NCI-H146 treated with DMSO at 0.1 percent for 48 hours (cell line): ENCODE measurements around the gene PAPPA2.

Experiments used
- DNase-seq: peaks from one replicate; lab custom pipeline; 2025; ENCODE audit not compliant: unreplicated experiment; lab: John Stamatoyannopoulos, UW

Gene PAPPA2

DNA sequence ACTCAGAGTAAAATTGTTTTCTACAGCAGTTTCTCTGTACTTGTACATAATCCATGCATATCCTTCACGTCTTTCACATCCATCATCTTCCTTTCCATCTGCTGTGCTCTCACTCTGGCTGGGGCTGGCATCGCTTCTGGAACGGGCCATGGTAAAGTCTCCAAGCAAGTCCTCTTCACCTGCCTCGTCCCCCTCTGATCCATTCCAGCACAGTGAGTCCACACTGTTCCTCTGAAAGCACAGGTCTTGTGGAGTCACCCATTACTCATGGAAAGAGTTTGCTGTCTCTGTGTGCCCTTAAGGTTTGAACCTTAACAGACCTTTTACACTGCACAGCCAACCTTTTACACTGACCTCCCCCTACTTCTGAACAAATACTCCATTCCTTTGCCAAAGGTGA is 387.9 kb downstream of the PAPPA2 start:
- no peak for DNase-seq

DNA sequence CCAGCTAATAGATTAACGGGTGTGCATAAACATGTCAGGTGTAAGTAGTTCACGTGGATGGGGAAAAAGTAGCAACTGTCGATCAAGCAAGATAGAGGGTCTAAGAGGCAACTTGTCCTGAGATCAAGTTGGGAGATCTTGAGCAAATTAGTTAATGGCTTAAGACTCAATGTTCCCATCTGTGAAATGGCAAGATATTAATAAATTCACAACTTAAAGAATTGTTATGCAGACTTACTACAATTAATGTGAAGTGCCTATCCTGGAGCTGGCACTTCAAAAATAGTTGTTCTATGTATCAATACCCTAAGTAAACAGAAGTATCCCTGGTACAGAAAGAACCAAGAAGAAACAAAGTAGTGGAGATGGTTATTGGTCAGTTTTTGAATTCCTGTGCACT is 389.1 kb downstream of the PAPPA2 start:
- no peak for DNase-seq

DNA sequence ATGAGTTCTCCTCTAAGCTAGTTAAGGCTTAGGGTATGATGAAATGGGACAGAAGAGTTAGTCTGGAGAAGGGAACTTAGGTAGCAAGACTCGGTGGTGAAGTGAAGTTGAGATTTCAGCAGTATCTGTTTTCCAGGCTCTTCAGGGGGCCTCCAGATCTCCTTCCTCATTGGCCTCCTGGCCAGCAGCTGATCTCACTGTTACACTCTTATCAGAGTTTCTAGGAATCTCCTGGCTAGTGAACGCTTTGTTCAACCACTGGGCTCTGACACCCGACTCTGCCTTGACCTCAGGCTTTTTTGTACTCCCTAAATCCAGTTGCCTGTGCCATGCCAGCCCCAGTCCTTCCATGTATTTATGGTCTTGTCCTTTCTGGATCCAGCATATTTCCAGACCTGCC is 390.5 kb downstream of the PAPPA2 start:
- DNase-seq: no peak

DNA sequence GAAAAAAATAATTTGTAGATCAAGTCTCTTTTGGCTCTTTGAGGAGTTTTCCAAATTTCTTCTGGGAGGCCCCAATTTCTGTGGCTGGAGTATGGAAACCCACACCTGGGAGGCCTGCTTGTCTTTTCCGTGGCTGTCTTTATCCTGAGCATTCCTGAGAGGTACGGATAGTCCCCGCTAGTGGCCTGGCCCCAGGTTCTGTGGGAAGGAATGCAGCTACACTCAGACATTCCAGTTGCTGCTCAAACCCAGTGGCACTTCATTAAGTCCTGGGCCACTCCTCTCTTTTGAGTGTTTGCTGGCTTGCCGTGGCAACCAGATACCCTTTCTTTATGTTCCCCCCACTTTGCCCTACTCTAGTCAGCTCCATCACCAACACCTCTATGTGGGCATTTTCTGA is 391.1 kb downstream of the PAPPA2 start:
- DNase-seq: no peak

DNA sequence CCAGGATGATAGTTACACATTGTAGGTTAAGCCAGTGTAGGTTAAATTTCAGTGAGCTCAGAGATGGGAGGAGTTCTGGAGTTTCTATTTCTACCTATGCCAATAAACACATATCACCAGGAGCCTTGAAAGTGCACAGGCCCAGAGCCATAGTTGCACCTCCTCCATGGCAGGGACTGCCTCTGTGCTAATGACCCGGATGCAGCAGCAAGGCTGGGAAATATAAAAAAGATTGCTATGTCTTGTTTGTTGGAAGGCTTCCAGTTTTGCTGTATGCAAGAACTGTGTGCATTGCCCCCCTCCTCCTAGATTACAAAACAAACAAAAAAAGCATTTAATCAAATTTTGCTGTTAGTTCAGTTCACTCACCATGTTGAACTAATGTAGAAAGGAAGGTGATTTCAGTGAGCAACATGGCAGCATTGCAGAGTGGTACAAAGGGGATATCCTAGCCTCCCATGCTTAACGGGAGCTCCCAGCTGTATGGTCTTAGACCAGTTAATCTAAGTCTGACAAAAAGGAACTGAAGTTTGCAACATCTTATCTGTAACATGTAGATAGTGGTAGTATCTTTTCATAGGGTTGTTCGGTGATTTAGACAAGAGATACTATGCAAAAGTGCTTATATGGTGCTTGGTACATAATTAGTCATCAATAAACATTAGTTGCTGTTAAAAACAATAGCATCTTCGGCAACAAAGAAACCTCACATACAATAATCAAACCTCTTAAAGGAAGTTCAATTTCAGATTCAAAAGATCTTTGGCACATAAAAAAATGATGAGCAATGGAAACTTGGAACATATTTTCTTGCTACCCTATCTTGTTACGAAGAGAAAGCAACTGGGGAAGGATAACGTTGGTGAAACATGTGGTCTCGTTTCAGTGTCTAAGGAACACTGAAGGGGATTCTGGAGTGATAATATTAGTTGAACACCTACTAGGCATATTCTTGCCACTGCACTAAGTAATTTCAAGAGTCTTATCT is 392.1 kb downstream of the PAPPA2 start:
- no peak for DNase-seq

DNA sequence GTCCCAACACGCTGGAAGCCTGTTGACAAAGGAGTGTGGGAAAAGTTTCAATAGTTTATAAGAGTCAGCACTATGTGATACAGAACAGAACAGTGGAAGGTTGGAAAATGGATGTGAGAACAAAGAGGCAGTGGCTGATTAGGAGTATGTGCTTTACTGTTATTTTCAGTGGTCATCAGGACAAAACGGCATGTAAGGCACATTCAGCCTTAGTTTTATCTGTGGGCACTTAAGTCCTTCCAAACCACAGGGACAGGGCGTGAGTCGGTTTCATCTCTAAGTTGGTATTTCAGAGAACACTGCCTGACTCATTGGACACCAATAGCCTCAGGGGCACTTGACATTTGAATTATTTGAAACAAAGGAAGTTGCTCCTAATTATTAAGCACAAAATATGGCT is 394.7 kb downstream of the PAPPA2 start:
- DNase-seq: no peak

DNA sequence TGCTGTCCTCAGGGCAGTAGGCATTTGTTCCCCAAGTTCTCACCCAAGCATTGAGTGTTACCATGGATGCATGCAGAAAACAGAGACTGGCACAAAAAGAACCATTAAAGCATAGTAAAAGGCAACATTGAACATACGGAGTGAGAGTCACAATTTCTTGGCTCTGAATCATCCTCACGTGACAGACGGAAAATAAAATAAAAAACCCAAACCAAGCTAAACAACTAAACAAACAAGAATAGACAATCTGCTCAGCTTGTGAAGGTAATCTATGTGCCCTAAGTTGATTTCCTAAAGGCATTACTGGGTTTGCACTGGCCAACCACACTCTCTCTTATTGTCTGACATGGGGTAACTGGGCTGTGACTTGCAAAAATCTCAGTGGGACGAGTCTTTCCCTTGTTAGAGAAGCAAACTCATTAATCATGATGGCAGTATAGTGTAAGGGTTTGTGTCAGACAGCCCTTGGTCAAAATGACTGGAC is 395.5 kb downstream of the PAPPA2 start:
- no peak for DNase-seq

DNA sequence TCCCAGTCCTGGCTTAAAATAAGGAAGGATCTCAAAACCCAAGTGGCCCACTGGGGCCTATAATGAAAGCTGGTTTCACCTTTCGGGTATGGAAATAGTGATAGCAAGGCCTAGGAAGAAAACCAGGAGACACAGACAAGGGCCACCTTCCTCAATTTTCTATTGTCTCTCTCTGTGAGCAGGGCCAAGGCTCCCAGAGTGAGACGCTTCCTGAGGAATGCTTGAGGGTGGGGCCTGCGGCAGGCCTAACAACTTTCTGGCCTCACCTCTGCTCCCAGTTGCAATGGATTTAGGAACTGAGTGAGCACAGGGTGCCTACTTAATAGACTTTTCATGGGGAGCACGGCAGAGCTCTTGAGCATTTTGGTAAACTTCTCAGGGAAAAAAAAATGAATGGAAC is 400.6 kb downstream of the PAPPA2 start:
- DNase-seq: no peak

DNA sequence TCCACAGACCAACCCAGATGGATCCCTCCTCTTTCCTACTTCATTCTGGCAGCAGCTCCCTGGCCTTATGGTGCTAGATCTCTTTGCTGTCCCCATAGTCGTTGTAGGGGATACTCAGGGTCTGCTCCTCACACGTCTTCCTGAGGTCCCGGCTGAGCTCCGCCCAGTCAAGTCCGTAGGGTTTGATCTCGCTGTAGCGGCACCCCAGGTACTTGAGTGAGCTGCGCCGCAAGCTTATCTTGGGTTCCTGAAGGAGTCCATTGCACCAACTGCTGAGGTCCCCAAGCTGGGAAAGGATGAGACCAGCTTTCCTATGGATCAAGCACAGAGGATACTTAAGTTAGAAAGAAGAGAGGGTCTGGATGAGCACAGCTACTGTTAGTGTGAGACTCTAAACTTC is 401.2 kb downstream of the PAPPA2 start:
- DNase-seq: no peak

DNA sequence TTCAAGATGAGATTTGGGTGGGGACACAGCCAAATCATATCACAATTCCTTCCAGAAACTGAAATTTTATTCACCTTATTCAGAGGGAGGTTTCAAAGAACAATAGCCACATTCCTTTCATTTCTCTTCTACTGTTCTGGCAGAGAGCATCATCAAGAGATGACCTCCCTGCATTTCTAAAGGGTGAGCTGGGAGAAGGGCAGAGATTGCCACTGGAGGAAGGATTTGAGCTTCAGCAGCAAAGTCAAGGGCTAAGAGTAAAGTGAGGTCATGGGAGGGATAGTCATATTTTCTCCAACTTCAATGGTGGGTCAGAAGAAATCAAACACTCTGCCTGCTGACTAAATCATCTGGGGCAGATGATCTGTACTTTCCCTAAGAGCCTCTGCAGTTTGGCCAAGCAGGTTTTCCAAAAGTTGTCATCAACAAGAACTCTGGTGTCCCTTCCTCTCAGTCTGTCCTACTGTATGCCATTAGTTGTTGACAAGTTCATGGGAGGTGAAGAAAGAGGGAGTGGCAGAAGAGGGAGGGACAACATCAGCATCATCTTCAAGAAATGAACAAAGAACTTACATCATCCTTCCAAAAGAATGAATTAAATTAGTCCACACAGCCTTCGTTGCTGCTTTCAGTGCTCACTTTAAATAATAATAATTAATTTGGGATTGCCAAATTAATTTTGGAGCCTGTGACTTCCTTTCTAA is 403.2 kb downstream of the PAPPA2 start:
- DNase-seq: no peak

DNA sequence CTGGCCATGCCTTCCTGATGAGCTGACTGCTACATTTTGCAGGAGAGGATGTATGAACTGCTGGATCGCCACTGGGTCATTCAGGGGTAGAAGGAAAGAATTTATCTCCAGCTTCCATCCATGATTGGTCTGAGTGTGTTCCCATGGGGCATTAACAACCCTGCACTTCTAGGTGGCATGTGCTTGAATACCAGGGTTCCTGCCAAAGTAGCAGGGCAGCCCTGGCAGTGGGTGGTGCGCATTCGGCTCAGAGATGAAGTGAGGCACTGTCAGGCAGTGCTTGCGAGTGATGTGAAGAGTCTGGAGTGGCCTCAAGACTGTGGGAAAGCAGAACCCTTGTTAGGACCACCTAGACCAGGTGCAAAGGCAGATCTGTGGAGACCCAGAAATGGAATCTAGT is 406.6 kb downstream of the PAPPA2 start:
- DNase-seq: no peak

DNA sequence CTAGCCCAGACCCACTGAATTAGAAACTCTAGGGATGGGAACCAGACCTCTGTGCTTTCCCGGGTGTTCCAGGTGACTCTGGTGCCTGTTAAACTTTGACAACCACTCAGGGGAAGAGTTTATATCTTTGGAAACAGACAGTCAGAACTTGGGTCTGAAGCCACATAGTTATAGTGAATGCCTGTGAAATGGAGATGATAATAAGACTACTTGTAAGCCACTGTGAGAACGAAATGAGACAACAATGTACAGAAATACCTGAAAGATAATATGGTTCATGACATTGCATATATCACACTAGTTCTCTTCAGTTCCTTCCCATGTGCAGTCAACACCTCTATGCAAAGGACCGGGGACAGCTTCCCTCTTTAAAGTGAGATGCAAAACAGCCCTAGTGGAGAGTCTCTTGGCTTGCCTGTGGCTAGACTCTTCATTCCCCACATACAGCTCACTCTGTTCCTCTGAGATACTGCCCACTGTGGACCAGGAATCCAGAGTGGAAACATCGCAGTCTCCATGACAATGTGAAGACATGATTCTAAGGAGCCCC is 414.1 kb downstream of the PAPPA2 start:
- no peak for DNase-seq

DNA sequence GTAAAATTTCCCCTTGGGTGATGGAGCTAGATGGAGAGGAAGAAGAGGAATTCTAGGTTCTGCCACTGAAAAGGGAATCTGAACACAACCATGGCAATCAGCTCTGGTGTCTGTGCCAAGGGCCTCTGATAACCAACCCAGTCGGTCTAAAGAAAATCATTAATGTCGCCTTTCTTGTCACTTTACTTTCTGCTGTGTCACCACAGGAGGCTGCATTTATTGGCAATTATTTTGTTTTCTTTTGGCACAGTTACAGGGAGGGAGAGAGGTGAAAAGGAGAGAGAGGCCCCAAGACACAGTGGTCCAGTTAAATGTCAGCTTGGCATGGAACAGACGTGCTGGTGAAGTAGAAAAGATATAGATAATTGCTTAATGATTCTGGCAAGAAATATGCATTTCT is 414.6 kb downstream of the PAPPA2 start:
- DNase-seq: no peak

DNA sequence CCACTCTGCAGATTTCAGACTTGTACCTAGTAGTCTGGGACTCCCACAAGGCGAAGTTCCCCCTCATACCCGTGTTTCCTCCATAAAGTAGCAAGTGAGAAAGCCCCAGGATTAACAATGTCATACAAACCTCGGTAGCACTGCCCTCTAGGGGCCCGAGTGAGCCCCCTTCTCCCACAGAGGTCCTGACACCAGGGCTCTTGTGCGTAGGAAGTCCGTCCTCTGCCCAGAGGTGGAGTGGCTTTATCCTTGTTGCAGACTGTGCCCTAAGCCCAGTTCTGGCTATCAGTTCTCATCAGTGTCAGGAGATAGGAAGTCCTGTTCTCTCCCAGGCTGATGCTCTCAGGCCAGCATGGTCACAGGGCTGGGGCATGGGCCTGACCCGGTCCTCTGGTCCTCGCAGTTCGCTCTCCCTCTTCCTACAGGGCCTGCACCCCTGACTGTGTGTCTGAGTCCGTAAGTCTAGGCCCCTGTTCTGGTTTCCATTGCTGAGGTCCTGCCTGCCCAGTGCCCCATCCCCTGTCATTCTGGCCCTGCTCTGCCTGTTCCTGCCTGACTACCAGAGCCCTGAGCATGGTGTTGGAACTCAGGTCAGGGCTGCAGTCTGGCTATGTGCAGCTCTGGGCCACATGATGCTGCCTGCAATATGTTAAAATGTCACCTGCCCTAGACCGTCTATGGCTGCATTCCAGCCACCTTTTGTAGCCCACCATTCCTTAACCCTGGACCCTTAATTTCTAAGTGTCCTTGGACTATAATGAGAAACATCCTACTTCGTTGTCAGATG is 416.0 kb downstream of the PAPPA2 start:
- no peak for DNase-seq

DNA sequence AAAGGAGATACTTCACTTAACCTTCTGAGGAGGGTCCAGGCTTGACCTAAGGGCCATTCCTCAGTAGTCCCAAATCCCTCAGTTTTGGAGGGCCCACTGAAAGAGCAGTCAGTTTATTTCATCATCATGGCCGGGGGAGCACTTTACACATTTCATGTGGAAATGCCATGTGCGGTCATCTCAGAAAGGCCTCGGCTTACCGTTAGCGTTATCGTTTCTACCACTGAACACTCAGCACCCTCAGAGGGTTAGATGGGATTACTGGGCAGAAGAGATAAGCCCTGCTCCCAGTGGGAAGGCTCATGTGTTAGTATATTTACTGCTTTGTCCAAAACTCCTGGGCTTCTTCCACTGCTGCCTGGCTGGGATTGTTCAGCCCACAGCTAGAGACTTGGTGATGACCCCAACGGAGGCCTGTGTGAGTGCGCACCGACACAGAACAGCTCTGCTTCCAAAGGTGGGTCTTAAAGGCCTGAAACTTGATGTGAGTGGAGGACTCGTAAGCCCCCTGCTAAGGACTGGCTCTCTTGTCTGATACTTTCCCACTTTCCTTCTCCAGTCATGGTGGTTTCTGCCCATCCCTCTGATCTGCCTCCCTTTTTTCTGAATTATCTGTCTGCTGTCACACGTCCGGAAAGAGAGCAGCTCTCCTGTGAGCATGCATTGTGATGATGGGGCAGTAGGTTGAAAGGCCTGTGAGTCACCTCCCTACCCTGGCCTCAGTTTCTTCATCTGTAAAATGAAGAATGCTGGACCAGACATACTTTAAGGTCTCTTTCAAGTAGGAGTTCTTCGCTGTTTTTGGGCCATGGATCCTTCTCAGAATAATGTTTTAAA is 417.0 kb downstream of the PAPPA2 start:
- no peak for DNase-seq

DNA sequence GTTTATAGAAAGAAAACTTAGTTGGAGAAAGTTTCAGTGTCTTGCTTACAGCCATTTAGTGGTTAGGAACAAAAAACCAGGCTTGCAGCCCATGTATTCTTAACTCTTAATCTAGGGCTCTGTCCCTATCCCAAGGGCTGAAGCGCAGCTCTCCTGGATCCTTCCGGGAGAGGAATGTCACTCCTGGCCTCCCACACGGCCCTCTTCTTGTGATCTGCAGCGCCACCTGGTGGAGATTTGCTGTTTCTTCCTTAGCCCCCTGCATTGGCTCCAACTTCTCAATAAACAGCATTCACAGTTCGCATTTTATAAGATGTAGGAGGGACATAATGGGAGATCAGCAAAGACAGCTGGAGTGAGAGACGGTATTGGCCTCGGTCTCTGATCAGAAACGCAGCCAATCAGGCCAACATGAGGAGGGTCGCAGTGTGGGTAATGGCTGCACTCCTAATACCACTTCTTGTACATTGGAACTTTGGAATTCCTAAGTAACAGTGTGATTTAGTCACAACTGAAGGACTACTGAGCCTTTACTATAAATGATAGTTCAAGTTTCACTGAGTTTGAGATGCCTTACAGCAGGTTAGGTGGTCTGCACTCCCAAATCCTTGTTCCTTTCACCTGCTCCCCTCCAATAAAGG is 418.1 kb downstream of the PAPPA2 start:
- peak; percentile 18 for DNase-seq

DNA sequence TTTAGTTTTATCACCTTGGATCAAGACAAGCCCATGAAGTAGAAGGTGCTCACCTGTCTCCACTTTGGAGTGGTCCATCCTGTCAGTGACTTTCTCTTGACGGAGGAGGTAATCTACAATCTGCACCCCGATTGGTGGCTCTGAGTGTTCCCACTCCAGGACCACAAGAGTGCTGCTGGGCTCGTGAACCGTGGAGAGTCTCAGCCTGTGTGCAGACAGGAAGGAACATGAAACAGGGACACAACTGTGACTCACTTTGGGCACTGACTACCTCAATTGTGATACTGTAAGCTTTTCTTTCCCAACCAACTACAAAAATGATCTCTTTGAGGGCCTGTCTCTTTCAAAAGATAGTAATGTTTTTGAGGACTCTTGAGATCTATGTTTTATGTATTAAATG is 421.3 kb downstream of the PAPPA2 start:
- no peak for DNase-seq

DNA sequence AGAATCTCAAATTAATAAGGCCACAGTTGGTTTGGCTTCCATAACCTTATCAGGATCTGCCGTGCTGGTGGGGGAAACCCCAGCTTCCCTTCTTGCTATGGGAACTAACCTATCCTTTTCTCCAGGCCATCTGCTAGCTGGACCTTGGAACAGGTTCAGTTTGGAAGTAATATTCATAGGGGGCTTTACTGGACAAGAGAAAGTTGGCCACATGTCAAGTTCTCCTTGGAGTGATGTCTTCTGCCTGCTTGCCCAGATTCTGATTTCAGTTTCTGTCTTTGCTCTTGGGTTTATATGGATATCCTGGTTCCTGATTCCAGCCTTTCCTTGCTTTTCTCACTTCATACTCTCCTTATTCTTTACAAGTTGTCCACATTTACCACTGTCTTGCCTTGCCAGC is 421.9 kb downstream of the PAPPA2 start:
- DNase-seq: no peak

DNA sequence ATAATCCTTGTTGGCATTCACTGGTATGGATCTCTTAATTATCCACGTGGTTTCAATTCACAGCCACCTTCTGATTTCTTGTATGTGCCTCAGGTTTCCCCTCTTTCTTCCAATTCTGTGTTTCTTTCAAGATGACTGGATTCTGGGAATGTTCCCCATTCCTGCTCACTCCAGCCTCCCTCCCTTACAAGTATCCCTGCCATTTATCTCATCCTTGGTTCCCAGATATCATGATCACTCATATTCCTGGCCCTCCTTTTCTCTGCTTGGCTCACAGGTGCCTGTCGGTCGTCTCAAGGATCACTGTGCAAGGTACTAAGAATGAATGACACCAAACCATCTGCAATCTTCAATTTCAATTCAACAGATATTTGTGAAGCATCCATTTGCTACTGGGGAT is 422.4 kb downstream of the PAPPA2 start:
- no peak for DNase-seq

DNA sequence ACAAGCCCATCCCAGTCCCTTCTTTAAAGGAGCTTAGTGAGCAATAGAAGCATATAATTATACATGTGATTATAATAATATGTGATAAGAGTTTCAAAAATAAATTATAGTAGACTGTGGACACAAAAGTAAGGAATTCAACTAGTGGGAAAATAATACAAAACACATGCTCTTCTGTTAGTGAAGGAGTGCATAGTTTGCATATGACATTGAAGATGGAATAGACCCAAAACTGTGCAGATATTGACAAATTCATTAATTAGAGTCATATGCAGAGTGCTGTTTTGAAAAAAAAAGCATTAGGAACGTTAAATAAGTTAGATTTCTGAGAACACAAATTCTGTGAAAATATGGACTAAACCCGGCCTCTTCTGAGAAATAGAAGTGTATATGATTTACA is 422.8 kb downstream of the PAPPA2 start:
- no peak for DNase-seq
